Right lobe of liver (tissue), 4 donors: ENCODE results near the gene NPHS1.

ENCODE experiments used
- POLR2A ChIP-seq: fragments of 450-650 bp; IDR thresholded peaks from one replicate; pipeline ENCODE4 v1.6.1; 2017; ENCODE audit warnings: antibody characterized with exemption, mild to moderate bottlenecking
- TF ChIP-seq, protein P1 (sequence below), 4 donors: fragments of 200-600 bp in 3 of 4; fragments of 450-650 bp in 1 of 4; IDR thresholded peaks; one replicate each; pipeline versions ENCODE4 v1.5.1 to v1.8.0; 2016 to 2022; ENCODE audit warnings: antibody characterized with exemption in 4 of 4, mild to moderate bottlenecking in 2 of 4
- donor health status: DM: no; HTN: no; CAD: no.
- donor health status: DM: no; HTN: no; CAD: no.
- donor health status: DM: no; HTN: yes; CAD: no.

DNA sequence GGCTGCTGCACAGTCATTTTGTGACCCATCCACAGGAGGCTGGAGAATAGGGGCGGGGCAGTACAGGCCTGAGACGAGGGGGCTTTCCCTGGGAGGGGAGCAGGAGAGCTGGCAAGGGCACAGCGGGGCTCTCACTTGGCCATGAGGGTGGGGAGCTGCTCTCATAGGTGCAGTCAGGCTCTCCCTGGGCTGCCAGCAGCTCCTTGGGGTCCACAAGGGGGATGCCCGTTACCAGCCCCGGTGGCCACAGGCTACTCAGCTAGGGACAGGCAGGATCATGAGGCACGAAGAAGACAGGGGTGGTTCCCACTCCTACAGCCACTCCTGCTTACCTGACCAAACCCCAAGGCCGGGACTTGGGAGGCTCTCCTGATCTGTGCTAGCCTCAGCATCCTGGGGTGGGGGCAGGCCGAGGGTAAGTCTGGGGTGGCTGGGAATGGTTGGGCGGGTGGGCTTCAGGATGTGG lies 60.5 kb downstream of the NPHS1 start:
- TF ChIP-seq, protein P1, sequence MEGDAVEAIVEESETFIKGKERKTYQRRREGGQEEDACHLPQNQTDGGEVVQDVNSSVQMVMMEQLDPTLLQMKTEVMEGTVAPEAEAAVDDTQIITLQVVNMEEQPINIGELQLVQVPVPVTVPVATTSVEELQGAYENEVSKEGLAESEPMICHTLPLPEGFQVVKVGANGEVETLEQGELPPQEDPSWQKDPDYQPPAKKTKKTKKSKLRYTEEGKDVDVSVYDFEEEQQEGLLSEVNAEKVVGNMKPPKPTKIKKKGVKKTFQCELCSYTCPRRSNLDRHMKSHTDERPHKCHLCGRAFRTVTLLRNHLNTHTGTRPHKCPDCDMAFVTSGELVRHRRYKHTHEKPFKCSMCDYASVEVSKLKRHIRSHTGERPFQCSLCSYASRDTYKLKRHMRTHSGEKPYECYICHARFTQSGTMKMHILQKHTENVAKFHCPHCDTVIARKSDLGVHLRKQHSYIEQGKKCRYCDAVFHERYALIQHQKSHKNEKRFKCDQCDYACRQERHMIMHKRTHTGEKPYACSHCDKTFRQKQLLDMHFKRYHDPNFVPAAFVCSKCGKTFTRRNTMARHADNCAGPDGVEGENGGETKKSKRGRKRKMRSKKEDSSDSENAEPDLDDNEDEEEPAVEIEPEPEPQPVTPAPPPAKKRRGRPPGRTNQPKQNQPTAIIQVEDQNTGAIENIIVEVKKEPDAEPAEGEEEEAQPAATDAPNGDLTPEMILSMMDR (IDR thresholded peaks at IDR 0.05), result no peak
- no peak for TF ChIP-seq POLR2A
